OCI-LY3 (cell line): ENCODE data around the gene CHRNB1.

Experiments
- H2AFZ ChIP-seq: fragments of 200-600, 300-600 bp; shearing (Covaris generic); 2 replicates; pipeline ENCODE4 v1.6.0; 2014; ENCODE audit warnings: antibody characterized with exemption, low read depth, low read length
- H3K27ac ChIP-seq: fragments of 200-600, 300-600 bp; sonication (generic); 2 replicates; pipeline ENCODE4 v1.5.1; 2014; ENCODE audit warnings: mild to moderate bottlenecking, low read length, moderate library complexity, mixed read lengths
- H3K27me3 ChIP-seq: fragments of 200-600, 300-600 bp; sonication (generic); 2 replicates; pipeline ENCODE4 v1.6.1; 2014; ENCODE audit warnings: low read depth, low read length, mixed read lengths
- H3K36me3 ChIP-seq: fragments of 200-600, 300-600 bp; sonication (generic); replicated peaks from 2 replicates; pipeline ENCODE3; 2014; ENCODE audit warnings: low read depth, low read length, mixed read lengths
- H3K4me1 ChIP-seq: fragments of 300-600, 200-600 bp; sonication (generic); 2 replicates; pipeline ENCODE4 v1.6.1; 2014; ENCODE audit warnings: low read length, mixed read lengths
- H3K4me2 ChIP-seq: fragments of 200-600, 300-600 bp; sonication (generic); 2 replicates; pipeline ENCODE4 v1.6.1; 2014; ENCODE audit warnings: low read length, mixed read lengths
- H3K4me3 ChIP-seq: fragments of 300-600, 200-600 bp; sonication (generic); 2 replicates; pipeline ENCODE4 v1.5.1; 2014; ENCODE audit warnings: antibody characterized with exemption, mild to moderate bottlenecking, low read length, moderate library complexity
- H3K79me2 ChIP-seq: fragments of 300-600, 200-600 bp; shearing (Covaris generic); 2 replicates; pipeline ENCODE4 v1.6.1; 2014; ENCODE audit warnings: mild to moderate bottlenecking, low read length, mixed read lengths
- H3K9ac ChIP-seq: fragments of 300-600, 200-600 bp; shearing (Covaris generic); 2 replicates; pipeline ENCODE4 v1.6.0; 2014; ENCODE audit warnings: mild to moderate bottlenecking, low read length, moderate library complexity
- H3K9me3 ChIP-seq: fragments of 200-600, 300-600 bp; shearing (Covaris generic); 2 replicates; pipeline ENCODE4 v1.6.1; 2014; ENCODE audit warnings: low read length, mixed read lengths; ENCODE audit not compliant: insufficient read depth
- H4K20me1 ChIP-seq: fragments of 200-600, 300-600 bp; sonication (generic); 2 replicates; pipeline ENCODE4 v1.6.1; 2016; ENCODE audit warnings: low read length, mixed read lengths; ENCODE audit not compliant: insufficient read depth
- CTCF ChIP-seq: fragments of 200-600, 300-600 bp; sonication (generic); IDR thresholded peaks from 2 replicates; pipeline ENCODE4 v1.5.1; 2014; ENCODE audit warnings: antibody characterized with exemption, low read length, low read depth
- EZH2phosphoT487 ChIP-seq: fragments of 200-600 bp; shearing (Covaris generic); IDR thresholded peaks from 2 replicates; pipeline ENCODE4 v1.6.1; 2018; ENCODE audit warnings: antibody characterized with exemption, mixed run types, low read depth

Gene CHRNB1

GRCh38 chr17:7419819-7420610, 24.8 kb upstream of the CHRNB1 start, which contains the start of gene SPEM1:
SPEM1 (plus strand) TSS chr17:7420324; CDS start chr17:7420385, 61 bp downstream.
- Histone ChIP-seq H3K27me3 (no peaks in the 10 kb centered on the region), H3K4me2 (no peak within 1 kb of the TSS), H3K27ac (no peak within 1 kb of the TSS), H3K36me3 (no peaks in the 10 kb centered on the region), H3K4me3 (no peak within 1 kb of the TSS), H3K4me1 (no peaks in the 10 kb centered on the region), H4K20me1 (no peaks in the 10 kb centered on the region), H3K9me3 (no peaks in the 10 kb centered on the region), H2AFZ (no peak within 1 kb of the TSS), H3K9ac (no peak within 1 kb of the TSS), H3K79me2 (no peaks in the 10 kb centered on the region)
- TF ChIP-seq CTCF = no peak
- no peak for TF ChIP-seq EZH2phosphoT487

- TF ChIP-seq CTCF (no peak), EZH2phosphoT487 (no peak)
- H4K20me1 ChIP-seq = no peaks in the 10 kb centered on the region
- no peaks in the 10 kb centered on the region for H3K9me3 ChIP-seq
- H3K79me2 ChIP-seq = no peaks in the 10 kb centered on the region
- H3K9ac ChIP-seq = no peak overlapping the region
- no peak overlapping the region for H3K27ac ChIP-seq
- H3K27me3 ChIP-seq = no peaks in the 10 kb centered on the region
- no peak overlapping the region for H3K4me2 ChIP-seq
- no peak overlapping the region for H3K4me3 ChIP-seq
- no peaks in the 10 kb centered on the region for H3K4me1 ChIP-seq
- no peak overlapping the region for H2AFZ ChIP-seq
- H3K36me3 ChIP-seq = no peaks in the 10 kb centered on the region
These were observed 23.7 kb upstream of the CHRNB1 start for GRCh38 chr17:7421186-7421585.

- no peak overlapping the region for H3K4me3 ChIP-seq
- no peak for TF ChIP-seq CTCF
- TF ChIP-seq EZH2phosphoT487 = no peak
- no peaks in the 10 kb centered on the region for H3K9me3 ChIP-seq
- H3K9ac ChIP-seq = no peak overlapping the region
- H3K27ac ChIP-seq = no peak overlapping the region
- no peaks in the 10 kb centered on the region for H3K36me3 ChIP-seq
- H3K27me3 ChIP-seq = no peaks in the 10 kb centered on the region
- H3K4me1 ChIP-seq = no peaks in the 10 kb centered on the region
- no peaks in the 10 kb centered on the region for H4K20me1 ChIP-seq
- no peak overlapping the region for H2AFZ ChIP-seq
- H3K4me2 ChIP-seq = no peak overlapping the region
- no peaks in the 10 kb centered on the region for H3K79me2 ChIP-seq
These were observed 21.2 kb upstream of the CHRNB1 start for GRCh38 chr17:7423679-7424078.

- Histone ChIP-seq H3K27ac (no peak within 1 kb of the TSS), H3K9ac (no peak within 1 kb of the TSS), H2AFZ (no peak within 1 kb of the TSS), H3K4me3 (no peak within 1 kb of the TSS), H3K4me1 (no peaks in the 10 kb centered on the region), H4K20me1 (no peaks in the 10 kb centered on the region), H3K36me3 (no peaks in the 10 kb centered on the region), H3K4me2 (no peak within 1 kb of the TSS), H3K9me3 (no peaks in the 10 kb centered on the region), H3K79me2 (no peaks in the 10 kb centered on the region), H3K27me3 (no peaks in the 10 kb centered on the region)
- TF ChIP-seq CTCF = no peak
These were observed 19.5 kb upstream of the CHRNB1 start, which contains the start of gene SPEM2 for GRCh38 chr17:7425316-7425715. SPEM2 (plus strand) TSS chr17:7425616; CDS start chr17:7425689, 73 bp downstream.
